Right cardiac atrium (tissue), 5 donors: ENCODE measurements around the gene GPR156. TPM values are rescaled to one million over a fixed set of nuclear protein-coding genes. Genes with fewer than 3 reads are reported as not detected.
"Not testable (repeated sequence)": the region's sequence is repeated elsewhere in the genome, so short reads cannot be mapped to it uniquely, and the experiment has no call there.

ENCODE experiments used
- ATAC-seq, 2 donors: fragments of 200-7000 bp; cut with Tn5 transposase; one replicate each; pipeline versions ENCODE4 v1.8.0 to v1.9.1; 2020; ENCODE audit warnings: moderate library complexity in 2 of 2, mild to moderate bottlenecking in 1 of 2
- DNase-seq, 3 donors: peaks; one replicate each; pipeline ENCODE4 v3.0.0-alpha.2; 2020
- H3K27ac ChIP-seq: one replicate; pipeline ENCODE4 v1.5.1; 2013; ENCODE audit warnings: mild to moderate bottlenecking, low read length, control low read depth, moderate library complexity
- H3K27me3 ChIP-seq: one replicate; pipeline ENCODE4 v1.6.1; 2013; ENCODE audit not compliant: control insufficient read depth, insufficient read depth
- H3K4me1 ChIP-seq: one replicate; pipeline ENCODE4 v1.6.1; 2013; ENCODE audit warnings: low read length; ENCODE audit not compliant: control insufficient read depth, insufficient read depth
- H3K4me3 ChIP-seq: one replicate; pipeline ENCODE4 v1.5.1; 2013; ENCODE audit warnings: low read length, control low read depth
- H3K9me3 ChIP-seq: one replicate; pipeline ENCODE4 v1.6.1; 2013; ENCODE audit warnings: low read length; ENCODE audit not compliant: control insufficient read depth
- WGBS: extraction: QIAGEN DNeasy Blood & Tissue Kit; methylation state at CpG from one replicate; pipeline ENCODE4 v1.1.7; 2013; 5-methylcytosine and 5-hydroxymethylcytosine counted together
- intact Hi-C, 4 donors: fragments of 100-400 bp; cut with DNase I; formaldehyde crosslinking; loops; one replicate each; pipeline versions ENCODE4 v1.11.0 to v1.14.0; 2022 to 2023
- polyA plus RNA-seq: library from polyadenylated mRNA; stranded (reverse); fragments of 200-250 nt; gene quantifications from one replicate; pipeline ENCODE4 v1.2.3, GENCODE V29; 2013
- total RNA-seq, 4 donors: library from RNA; stranded (reverse); fragmentation: NEBNext Ultra II Directional; extraction: Animal tissue kit (Norgen Biotek cat#: 25700); gene quantifications; one replicate each; pipeline ENCODE4 v1.2.1, GENCODE V29; 2021
- donor health status: healthy with polysubstance abuse.
- donor health status: DM: no; HTN: yes; CAD: no.
- donor health status: DM: no; HTN: no; CAD: no.
- donor health status: DM: no; HTN: yes; CAD: no; lungs with severe emphysema.
- donor health status: DM: yes; HTN: yes; CAD: no.

GPR156 gene
- total and polyA plus RNA-seq, 5 donors: 0.08 to 0.31 (median 0.14) TPM

DNA sequence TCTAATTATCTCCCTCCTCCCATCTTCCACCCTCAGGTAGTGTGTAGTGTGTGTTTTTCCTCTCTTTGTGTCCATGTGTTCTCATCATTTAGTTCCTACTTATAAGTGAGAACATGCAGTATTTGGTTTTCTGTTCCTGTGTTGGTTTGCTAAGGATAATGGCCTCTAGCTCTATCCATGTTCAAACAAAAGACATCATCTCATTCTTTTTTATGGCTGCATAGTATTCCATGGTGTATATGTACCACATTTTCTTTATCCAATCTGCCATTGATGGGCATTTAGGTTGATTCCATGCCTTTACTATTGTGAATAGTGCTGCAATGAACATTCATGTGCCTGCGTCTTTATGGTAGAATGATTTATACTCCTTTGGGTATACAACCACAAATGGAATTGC is 68.4 kb downstream of the GPR156 start:
- ATAC-seq, H3K27me3 ChIP-seq, H3K4me3 ChIP-seq, H3K9me3 ChIP-seq, H3K4me1 ChIP-seq, DNase-seq, intact Hi-C loops, H3K27ac ChIP-seq: not testable (repeated sequence)
- WGBS: 96% methylated on average over 1 of the region's 1 CpG

DNA sequence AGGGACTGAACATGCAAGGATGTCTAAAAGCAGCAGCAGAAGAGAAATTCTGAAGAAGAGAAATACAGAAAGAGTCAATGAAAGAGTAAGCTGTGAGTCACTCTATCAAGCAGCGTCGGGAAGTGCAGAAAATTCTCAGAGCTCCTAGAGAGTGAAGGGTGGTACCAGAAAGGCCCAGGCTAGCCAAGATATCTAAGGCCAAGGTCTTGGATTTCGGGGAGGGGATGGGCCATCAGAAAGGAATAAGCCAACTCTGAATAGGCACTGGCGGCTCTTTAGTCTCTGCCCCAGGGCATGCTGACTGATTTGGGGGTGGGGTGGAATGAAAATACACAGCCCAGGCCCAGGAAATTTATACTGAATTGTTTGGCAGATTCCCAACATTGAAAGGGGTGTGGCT is 70.8 kb downstream of the GPR156 start:
- no peak for DNase-seq
- Histone ChIP-seq H3K27me3 (no peaks in the 10 kb centered on the region), H3K27ac (no peak overlapping the region), H3K4me3 (no peak overlapping the region), H3K4me1 (no peaks in the 10 kb centered on the region), H3K9me3 (no peaks in the 10 kb centered on the region)
- peak in 1 of 2 donors; percentile 38 for ATAC-seq
- intact Hi-C loops: no loop called here
- 47% methylated on average over 4 of the region's 4 CpGs for WGBS

DNA sequence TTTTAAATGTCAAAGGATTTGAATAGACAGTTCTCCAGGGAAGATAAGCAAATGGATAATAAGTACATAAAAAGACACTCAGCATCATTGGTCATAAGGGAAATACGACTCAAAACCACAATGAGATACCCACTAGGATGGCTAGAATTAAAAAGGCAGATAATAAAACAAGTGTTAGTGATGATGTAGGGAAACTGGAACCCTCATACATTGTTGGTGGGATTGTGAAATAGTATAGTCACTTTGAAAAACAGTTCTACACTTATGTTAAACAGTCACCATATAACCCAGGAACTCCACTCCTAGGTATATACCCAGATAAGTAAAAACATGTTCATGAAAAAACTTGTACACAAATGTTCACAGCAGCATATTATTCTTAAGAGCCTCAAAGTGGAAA is 72.5 kb downstream of the GPR156 start:
- intact Hi-C loops: no loop called here
- DNase-seq: no peak
- Histone ChIP-seq H3K27me3 (no peaks in the 10 kb centered on the region), H3K27ac (no peak overlapping the region), H3K4me1 (no peaks in the 10 kb centered on the region), H3K4me3 (no peak overlapping the region), H3K9me3 (no peaks in the 10 kb centered on the region)
- 81% methylated on average over 1 of the region's 1 CpG for WGBS
- ATAC-seq: no peak

DNA sequence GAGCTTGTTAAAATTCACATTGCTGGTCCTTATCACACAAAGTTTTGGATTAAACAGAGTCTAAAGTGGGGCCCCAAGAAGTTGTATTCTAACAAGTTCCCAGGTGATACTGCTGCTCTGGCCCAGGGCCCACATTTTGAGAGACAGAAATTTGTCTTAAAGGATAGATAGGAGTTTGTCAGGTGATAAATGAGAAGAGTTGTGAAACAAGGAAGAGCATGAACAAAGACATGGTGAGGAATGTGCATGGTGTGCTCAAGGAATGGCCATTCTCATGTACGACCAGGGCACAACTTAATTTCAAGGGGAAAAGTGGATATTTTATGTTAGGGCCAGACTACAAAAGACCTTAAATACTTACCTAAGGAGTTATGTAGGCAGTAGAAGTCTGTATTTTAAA is 75.6 kb downstream of the GPR156 start:
- no peak overlapping the region for H3K27ac ChIP-seq
- H3K9me3 ChIP-seq: no peaks in the 10 kb centered on the region
- intact Hi-C loops: no loop called here
- DNase-seq (no peak), ATAC-seq (no peak)
- no peak overlapping the region for H3K4me3 ChIP-seq
- H3K4me1 ChIP-seq: no peaks in the 10 kb centered on the region
- WGBS: 75% methylated on average over 1 of the region's 1 CpG
- no peaks in the 10 kb centered on the region for H3K27me3 ChIP-seq

DNA sequence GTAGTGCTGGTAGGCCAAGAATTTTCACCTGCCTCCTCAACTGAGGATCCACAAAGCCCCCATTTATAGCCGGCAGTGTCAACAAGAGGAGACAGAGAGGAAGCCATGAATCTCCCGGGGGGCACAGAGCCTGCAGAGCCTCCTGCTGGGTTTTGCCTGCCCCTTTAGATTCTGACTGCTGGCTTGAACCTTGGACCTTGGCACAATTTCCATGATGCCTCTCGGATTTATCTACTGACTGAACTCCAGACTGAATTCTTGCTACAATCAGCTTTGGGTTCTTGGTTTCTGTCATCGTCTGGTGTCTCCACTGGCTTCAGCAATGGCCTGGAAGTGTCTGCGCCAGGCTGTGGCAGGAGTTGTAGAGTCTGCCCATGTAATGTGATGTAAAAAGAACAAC is 80.7 kb downstream of the GPR156 start:
- ATAC-seq (no peak), DNase-seq (no peak)
- H3K9me3 ChIP-seq: no peaks in the 10 kb centered on the region
- H3K4me1 ChIP-seq: no peaks in the 10 kb centered on the region
- H3K4me3 ChIP-seq: no peak overlapping the region
- intact Hi-C loops: no loop called here
- no peak overlapping the region for H3K27ac ChIP-seq
- WGBS: 93% methylated on average over 5 of the region's 5 CpGs
- H3K27me3 ChIP-seq: no peaks in the 10 kb centered on the region

DNA sequence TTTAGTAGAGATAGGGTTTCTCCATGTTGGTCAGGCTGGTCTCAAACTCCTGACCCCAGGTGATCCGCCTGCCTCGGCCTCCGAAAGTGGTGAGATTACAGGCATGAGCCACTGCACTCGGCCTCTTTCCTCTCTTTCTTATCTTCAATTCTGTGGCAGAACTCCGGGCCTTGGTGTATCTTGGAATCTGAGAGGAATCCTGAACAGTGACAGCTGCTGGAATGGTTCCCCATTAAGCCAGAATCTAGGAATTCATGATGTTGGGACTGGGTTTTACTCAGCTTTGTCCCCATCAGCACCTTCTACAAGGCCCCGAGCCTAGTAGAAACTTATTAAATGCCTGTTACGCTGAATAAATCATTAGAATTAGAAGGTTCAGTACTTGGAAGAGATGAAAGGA is 81.4 kb downstream of the GPR156 start:
- Histone ChIP-seq H3K27me3 (no peaks in the 10 kb centered on the region), H3K4me3 (no peak overlapping the region), H3K27ac (no peak overlapping the region), H3K9me3 (no peaks in the 10 kb centered on the region), H3K4me1 (no peaks in the 10 kb centered on the region)
- ATAC-seq (no peak), DNase-seq (no peak)
- WGBS: 70% methylated on average over 7 of the region's 7 CpGs
- intact Hi-C loops: no loop called here

DNA sequence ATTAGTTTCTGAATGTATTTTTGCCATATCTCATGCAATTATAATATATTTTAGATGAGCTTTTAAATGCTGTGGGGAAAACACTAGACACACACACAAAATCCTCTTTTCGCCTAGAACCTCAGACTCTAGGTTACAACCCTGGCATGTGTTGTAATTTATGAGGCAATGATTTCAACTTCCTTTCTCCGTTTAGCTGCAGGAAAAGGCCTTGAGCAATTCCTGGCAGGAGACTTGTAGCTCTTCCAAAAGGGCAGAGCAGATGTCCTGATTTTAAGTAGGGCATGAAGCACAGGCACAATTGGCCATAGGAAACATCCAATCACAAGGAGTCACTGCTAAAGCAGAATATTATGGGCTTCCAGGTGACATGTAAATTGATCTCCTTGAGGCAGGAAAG is 82.0 kb downstream of the GPR156 start:
- intact Hi-C loops: no loop called here
- no peaks in the 10 kb centered on the region for H3K27me3 ChIP-seq
- no peak overlapping the region for H3K4me3 ChIP-seq
- H3K9me3 ChIP-seq: no peaks in the 10 kb centered on the region
- peak; percentile 89 for ATAC-seq
- no peaks in the 10 kb centered on the region for H3K4me1 ChIP-seq
- H3K27ac ChIP-seq: no peak overlapping the region
- peak in 1 of 3 donors; percentile 30 for DNase-seq
- WGBS: 22% methylated on average over 2 of the region's 2 CpGs

DNA sequence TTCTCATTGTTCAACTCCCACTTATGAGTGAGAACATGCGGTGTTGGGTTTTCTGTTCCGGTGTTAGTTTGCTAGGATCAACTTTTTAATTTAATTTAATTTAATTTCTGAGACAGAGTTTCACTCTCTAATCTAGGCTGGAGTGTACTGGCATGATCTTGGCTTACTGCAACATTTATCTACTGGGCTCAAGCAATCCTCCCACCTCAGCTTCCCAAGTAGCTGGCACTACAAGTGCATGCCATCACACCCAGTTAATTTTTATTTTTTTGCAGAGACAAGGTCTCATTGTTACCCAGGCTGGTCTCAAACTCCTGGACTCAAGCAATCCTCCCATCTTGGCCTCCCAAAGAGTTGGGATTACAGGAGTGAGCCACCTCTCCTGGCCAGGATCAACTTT is 82.7 kb downstream of the GPR156 start:
- intact Hi-C loops: no loop called here
- Histone ChIP-seq H3K27me3 (no peaks in the 10 kb centered on the region), H3K4me3 (no peak overlapping the region), H3K4me1 (no peaks in the 10 kb centered on the region), H3K27ac (no peak overlapping the region), H3K9me3 (no peaks in the 10 kb centered on the region)
- ATAC-seq (peak in 1 of 2 donors; percentile 32), DNase-seq (no peak)
- WGBS: 95% methylated on average over 2 of the region's 2 CpGs

DNA sequence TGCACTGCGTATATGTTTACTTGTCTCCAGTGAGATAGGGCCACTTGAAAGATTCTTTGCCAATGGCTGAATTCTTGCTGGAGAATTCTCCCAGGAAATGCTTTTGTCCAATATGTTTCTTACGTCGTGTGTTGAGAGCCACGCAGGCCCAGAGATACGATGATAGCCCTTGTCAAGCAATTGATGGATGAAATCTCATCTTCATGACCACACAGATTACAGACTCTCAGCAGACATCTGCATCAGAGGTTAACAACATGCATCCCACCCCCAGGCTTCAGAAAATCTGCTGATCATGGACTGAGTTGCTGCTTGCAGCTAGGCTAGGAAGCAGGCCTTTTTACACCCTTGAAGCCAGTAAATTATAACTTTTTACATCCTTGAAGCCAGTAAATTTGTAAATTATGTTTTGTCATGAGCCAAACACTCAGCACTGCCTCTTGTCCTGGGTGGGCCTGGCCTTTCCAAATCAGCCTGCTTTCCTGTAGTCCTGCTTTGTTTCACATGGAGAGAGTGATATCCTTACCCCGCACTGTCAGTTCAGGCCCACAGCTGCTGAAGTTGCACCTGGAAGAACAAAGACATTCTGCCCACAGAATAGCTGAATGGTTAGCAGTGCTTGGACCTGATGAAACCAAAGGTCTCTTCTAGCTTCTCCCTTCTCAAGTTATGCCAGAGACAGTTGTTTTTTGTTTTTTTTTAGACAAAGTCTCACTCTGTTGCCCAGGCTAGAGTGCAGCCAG is 84.4 kb downstream of the GPR156 start:
- no peak for ATAC-seq
- intact Hi-C loops: no loop called here
- no peak overlapping the region for H3K4me3 ChIP-seq
- no peak overlapping the region for H3K27ac ChIP-seq
- WGBS: 82% methylated on average over 6 of the region's 6 CpGs
- H3K4me1 ChIP-seq: no peaks in the 10 kb centered on the region
- H3K9me3 ChIP-seq: no peaks in the 10 kb centered on the region
- no peak for DNase-seq
- no peaks in the 10 kb centered on the region for H3K27me3 ChIP-seq

DNA sequence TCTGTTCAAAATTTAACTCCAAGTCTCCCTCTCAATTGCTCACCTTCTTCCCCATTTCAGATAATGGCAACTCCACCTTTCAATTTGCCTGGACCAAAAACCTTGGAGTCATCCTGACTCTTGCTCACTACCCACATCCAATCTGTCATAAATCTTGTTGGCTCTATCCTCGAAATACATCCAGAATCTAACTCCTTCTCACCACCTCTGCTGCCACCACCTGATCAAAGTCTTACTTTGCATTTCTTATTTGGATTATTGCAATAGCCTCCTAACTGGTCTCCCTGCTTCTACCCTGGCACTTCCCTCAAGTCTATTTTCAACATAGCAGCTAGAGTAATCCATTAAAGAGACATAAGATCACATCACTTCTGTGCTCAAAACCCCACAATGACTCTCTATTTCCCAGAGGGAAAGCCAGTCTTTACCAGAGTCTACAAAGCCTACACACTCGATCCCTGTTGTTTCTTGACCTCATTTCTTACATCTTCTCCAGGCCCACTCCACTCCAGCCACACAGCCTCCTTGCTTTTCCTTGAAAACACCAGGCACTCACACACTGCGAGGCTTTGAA is 86.6 kb downstream of the GPR156 start:
- WGBS: 63% methylated on average over 3 of the region's 3 CpGs
- H3K9me3 ChIP-seq: no peaks in the 10 kb centered on the region
- no peaks in the 10 kb centered on the region for H3K27me3 ChIP-seq
- no peak overlapping the region for H3K4me3 ChIP-seq
- ATAC-seq (peak in 1 of 2 donors; percentile 39), DNase-seq (no peak)
- H3K27ac ChIP-seq: no peak overlapping the region
- intact Hi-C loops: loop anchor here in 1 of 4 donors (10.0 kb wide), 1 partner anchor 304 kb away; no protein-coding TSS in a partner anchor
- H3K4me1 ChIP-seq: no peaks in the 10 kb centered on the region

DNA sequence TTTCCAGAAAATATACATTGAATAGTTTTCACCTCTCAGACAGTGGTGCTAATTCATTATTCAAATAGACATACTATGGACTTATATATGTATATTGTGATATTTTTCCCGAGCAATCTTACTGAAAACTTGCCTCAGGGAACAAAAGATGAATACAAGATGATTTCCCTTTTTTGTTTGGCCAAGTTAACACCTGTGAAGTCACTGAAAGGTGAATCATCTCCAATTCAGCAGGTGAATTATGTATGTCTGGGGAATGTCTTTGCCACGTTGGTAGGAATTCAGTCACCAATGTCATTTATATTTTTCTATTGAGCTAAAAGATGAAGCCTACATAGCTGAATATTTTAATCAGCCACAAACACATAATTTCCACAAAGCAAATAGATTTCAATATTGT is 88.2 kb downstream of the GPR156 start:
- no peak for ATAC-seq
- 78% methylated on average over 2 of the region's 2 CpGs for WGBS
- Histone ChIP-seq H3K9me3 (no peaks in the 10 kb centered on the region), H3K4me1 (no peaks in the 10 kb centered on the region), H3K27me3 (no peaks in the 10 kb centered on the region), H3K4me3 (no peak overlapping the region), H3K27ac (no peak overlapping the region)
- no peak for DNase-seq
- intact Hi-C loops: loop anchor here in 1 of 4 donors (10.0 kb wide), 1 partner anchor 302 kb away; no protein-coding TSS in a partner anchor
